Testis (tissue), 2 donors: Measurements from ENCODE around the gene SH2B3.
"Not testable (repeated sequence)": the region's sequence is repeated elsewhere in the genome, so short reads cannot be mapped to it uniquely, and the experiment has no call there.

Experiments
- CTCF ChIP-seq, 3 experiments: fragments of 450-650 bp in 2 of 3; fragments of 200-600 bp in 1 of 3; sonication (generic) in 1 of 3; IDR thresholded peaks; one replicate each; pipeline ENCODE4 v1.5.1; 2016 to 2019; ENCODE audit warnings: antibody characterized with exemption in 3 of 3, mild to moderate bottlenecking in 2 of 3, moderate library complexity in 1 of 3
- POLR2A ChIP-seq: fragments of 450-650 bp; IDR thresholded peaks from one replicate; pipeline ENCODE4 v1.6.1; 2017; ENCODE audit warnings: antibody characterized with exemption, mild to moderate bottlenecking, moderate library complexity

GRCh38 chr12:111399741-111400404, 5.8 kb upstream of the SH2B3 start:
- not testable (repeated sequence) for TF ChIP-seq POLR2A; CTCF (IDR thresholded peaks at IDR 0.05)
